Endothelial cell of umbilical vein (primary cell): ENCODE measurements around the gene EPB41L1. TPM values are rescaled to one million over a fixed set of nuclear protein-coding genes. Genes with fewer than 3 reads are reported as not detected.

Experiments
- BruUV-seq: library from RNA; stranded (reverse); fragments of 400-500 nt; replicated peaks from 2 replicates; lab custom pipeline; 2021; lab: Mats Ljungman, UMichigan
- CTCF ChIA-PET: fragments of 300-600, 350-600 bp; sonication (Branson Sonifier 250); formaldehyde crosslinking; loops from one replicate; lab custom pipeline; 2021; ENCODE audit warnings: antibody characterized with exemption, inconsistent platforms; lab: Charles Lee
- POLR2A ChIA-PET: fragments of 300-600, 350-600 bp; sonication (Branson Sonifier 250); formaldehyde crosslinking; loops from one replicate; lab custom pipeline; 2021; ENCODE audit warnings: antibody characterized with exemption, inconsistent platforms; lab: Charles Lee
- DNase-seq: peaks from one replicate; pipeline ENCODE4 v3.0.0-alpha.2; 2011; ENCODE audit warnings: low read depth, low spot score
- FAIRE-seq: peaks from 2 replicates; lab custom pipeline; 2011; peaks lifted over from hg19 to GRCh38; lab: Jason Lieb, UNC
- H2AFZ ChIP-seq: 2 replicates; pipeline ENCODE4 v1.6.0; 2012; ENCODE audit warnings: low read depth, low read length, control low read depth, inconsistent platforms
- H3K27ac ChIP-seq: 2 replicates; pipeline ENCODE4 v1.5.1; 2011; ENCODE audit warnings: low read depth, mild to moderate bottlenecking, control low read depth, low read length, moderate library complexity; ENCODE audit not compliant: insufficient read depth
- H3K27me3 ChIP-seq, 2 experiments: 2 replicates each; pipeline versions ENCODE4 v1.6.0 to v1.6.1; 2011; ENCODE audit warnings: low read length in 2 of 2, mixed read lengths in 1 of 2; ENCODE audit not compliant: control insufficient read depth in 2 of 2, insufficient read depth in 2 of 2
- H3K36me3 ChIP-seq, 2 experiments: 2 replicates in 1 of 2; 3 replicates in 1 of 2; pipeline ENCODE4 v1.5.1; 2011; ENCODE audit warnings: low read length in 2 of 2, mild to moderate bottlenecking in 1 of 2, moderate library complexity in 1 of 2; ENCODE audit not compliant: control insufficient read depth in 2 of 2, insufficient read depth in 2 of 2; ENCODE audit errors: extremely low read depth in 1 of 2
- H3K4me1 ChIP-seq: 3 replicates; pipeline ENCODE4 v1.5.1; 2011; ENCODE audit warnings: mild to moderate bottlenecking, low read length; ENCODE audit not compliant: control insufficient read depth, insufficient read depth; ENCODE audit errors: extremely low read depth
- H3K4me2 ChIP-seq: 2 replicates; pipeline ENCODE4 v1.6.1; 2011; ENCODE audit warnings: low read length, control low read depth, mixed read lengths; ENCODE audit not compliant: insufficient read depth
- H3K4me3 ChIP-seq, 3 experiments: fragments of 200-600 bp in 1 of 3; sonication (generic), shearing (Covaris generic) in 1 of 3; replicated peaks in 1 of 3; 2 replicates each; pipeline ENCODE4 v1.5.1; 2011 to 2016; ENCODE audit warnings: control low read depth in 3 of 3, low read length in 3 of 3, mild to moderate bottlenecking in 2 of 3, inconsistent platforms in 1 of 3, low read depth in 1 of 3, moderate library complexity in 1 of 3; ENCODE audit not compliant: insufficient read depth in 1 of 3
- H3K79me2 ChIP-seq: 2 replicates; pipeline ENCODE4 v1.6.0; 2012; ENCODE audit warnings: low read length, inconsistent platforms; ENCODE audit not compliant: control insufficient read depth, insufficient read depth
- H3K9ac ChIP-seq: replicated peaks from 2 replicates; pipeline ENCODE3; 2011; ENCODE audit warnings: low read length, control low read depth; ENCODE audit not compliant: insufficient read depth; ENCODE audit errors: extremely low read depth
- H3K9me1 ChIP-seq: replicated peaks from 3 replicates; pipeline ENCODE4 v1.6.0; 2011; ENCODE audit warnings: mild to moderate bottlenecking, low read length; ENCODE audit not compliant: control insufficient read depth, insufficient read depth; ENCODE audit errors: extremely low read depth
- H3K9me3 ChIP-seq: replicated peaks from 2 replicates; pipeline ENCODE4 v1.5.1; 2012; ENCODE audit warnings: low read length, inconsistent platforms; ENCODE audit not compliant: control insufficient read depth, insufficient read depth
- H4K20me1 ChIP-seq: replicated peaks from 2 replicates; pipeline ENCODE3; 2011; ENCODE audit warnings: mild to moderate bottlenecking, low read length; ENCODE audit not compliant: control insufficient read depth, insufficient read depth; ENCODE audit errors: extremely low read depth
- CTCF ChIP-seq, 2 donors: IDR thresholded peaks; 1 replicate in 1 of 2; 2 replicates in 1 of 2; pipeline ENCODE4 v1.5.1; 2011; ENCODE audit warnings: low read length in 2 of 2, mild to moderate bottlenecking in 2 of 2, moderate library complexity in 2 of 2, control low read depth in 1 of 2, inconsistent platforms in 1 of 2, low read depth in 1 of 2; ENCODE audit not compliant: insufficient read depth in 1 of 2; ENCODE audit errors: extremely low read depth in 1 of 2
- EZH2 ChIP-seq: IDR thresholded peaks from 2 replicates; pipeline ENCODE4 v1.6.1; 2012; ENCODE audit warnings: borderline replicate concordance, low read depth, mild to moderate bottlenecking, moderate library complexity, low read length, inconsistent platforms; ENCODE audit not compliant: severe bottlenecking
- FOS ChIP-seq: IDR thresholded peaks from 2 replicates; pipeline ENCODE4 v1.6.1; 2011; ENCODE audit warnings: mild to moderate bottlenecking, low read length, moderate library complexity, borderline replicate concordance; ENCODE audit not compliant: insufficient read depth
- MYC ChIP-seq: IDR thresholded peaks from one replicate; pipeline ENCODE4 v1.6.1; 2011; ENCODE audit warnings: mild to moderate bottlenecking, low read depth, low read length
- dilution Hi-C: fragments of 300-500 bp; cut with MboI; formaldehyde crosslinking; loops from one replicate; pipeline ENCODE4 v1.15.0; 2019; ENCODE audit warnings: low sequenced_read_pairs; ENCODE audit not compliant: extremely low pct_ligation_motif_present
- intact Hi-C: fragments of 100-400 bp; cut with micrococcal nuclease; formaldehyde crosslinking; loops from one replicate; pipeline ENCODE4 v1.10.0; 2022
- polyA plus RNA-seq, 4 experiments: library from polyadenylated mRNA; depleted of rRNA in 3 of 4; stranded (reverse) in 3 of 4; unstranded in 1 of 4; fragments of >200 nt; gene quantifications; 2 replicates each; pipeline versions ENCODE4 v1.2.1 to v1.2.3, GENCODE V29; 2011 to 2012; ENCODE audit warnings: missing spikeins in 1 of 4
- total RNA-seq: library from RNA; stranded (reverse); gene quantifications from 2 replicates; pipeline ENCODE4 v1.2.3, GENCODE V29; 2021

EPB41L1 gene
- total and polyA plus RNA-seq, 2 donors (not counting 3 experiments of a cell fraction or from before 2014, with no cell fraction given) = 6.1 to 12.2 TPM

- CTCF ChIA-PET = interaction anchor here (1.5 kb wide), 1 partner anchor 232 kb away, joined by 4 read pairs; no protein-coding TSS in a partner anchor
Measured at GRCh38 chr20:36207602-36208001, 53.1 kb downstream of the EPB41L1 start.

More at GRCh38 chr20:36207602-36208001, 53.1 kb downstream of the EPB41L1 start:
- intact Hi-C loops = no loop called here
- no peak overlapping the region for H3K4me2 ChIP-seq
- no peaks in the 10 kb centered on the region for H4K20me1 ChIP-seq
- no peaks in the 10 kb centered on the region for H3K4me1 ChIP-seq
- H3K9me1 ChIP-seq = no peaks in the 10 kb centered on the region
- no peaks in the 10 kb centered on the region for H3K36me3 ChIP-seq
- H2AFZ ChIP-seq = no peak overlapping the region
- H3K9ac ChIP-seq = no peak overlapping the region
- no peak overlapping the region for H3K4me3 ChIP-seq
- POLR2A ChIA-PET = no interaction called here
- H3K27me3 ChIP-seq = peaks cover 0 to 4% of the 10 kb centered on the region in 2 experiments
- BruUV-seq = no TSS peak
- no peak for TF ChIP-seq CTCF (IDR thresholded peaks at IDR 0.05; ENCODE audit: extremely low read depth in 1 of 2, insufficient read depth in 1 of 2, low read depth in 1 of 2, low read length in 2 of 2)
- no peak for TF ChIP-seq FOS
- no peak for TF ChIP-seq EZH2
- no peak for TF ChIP-seq MYC
- no peaks in the 10 kb centered on the region for H3K79me2 ChIP-seq
- no peak overlapping the region for H3K27ac ChIP-seq
- H3K9me3 ChIP-seq = no peaks in the 10 kb centered on the region
- FAIRE-seq (no peak), DNase-seq (no peak)
- dilution Hi-C loops = no loop called here
